NCI-H748 (cell line): ENCODE results near the gene GPR18.

Experiments used
- DNase-seq: peaks from one replicate; lab custom pipeline; 2025; ENCODE audit not compliant: unreplicated experiment; lab: John Stamatoyannopoulos, UW

The GPR18 gene, protein sequence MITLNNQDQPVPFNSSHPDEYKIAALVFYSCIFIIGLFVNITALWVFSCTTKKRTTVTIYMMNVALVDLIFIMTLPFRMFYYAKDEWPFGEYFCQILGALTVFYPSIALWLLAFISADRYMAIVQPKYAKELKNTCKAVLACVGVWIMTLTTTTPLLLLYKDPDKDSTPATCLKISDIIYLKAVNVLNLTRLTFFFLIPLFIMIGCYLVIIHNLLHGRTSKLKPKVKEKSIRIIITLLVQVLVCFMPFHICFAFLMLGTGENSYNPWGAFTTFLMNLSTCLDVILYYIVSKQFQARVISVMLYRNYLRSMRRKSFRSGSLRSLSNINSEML

GRCh38 chr13:99258210-99258860 lies at the start of gene GPR18:
Gene GPR18, minus strand, starts transcription at chr13:99258379. Its CDS starts 2,507 bp downstream, at chr13:99255872.
- DNase-seq: no peak

DNA sequence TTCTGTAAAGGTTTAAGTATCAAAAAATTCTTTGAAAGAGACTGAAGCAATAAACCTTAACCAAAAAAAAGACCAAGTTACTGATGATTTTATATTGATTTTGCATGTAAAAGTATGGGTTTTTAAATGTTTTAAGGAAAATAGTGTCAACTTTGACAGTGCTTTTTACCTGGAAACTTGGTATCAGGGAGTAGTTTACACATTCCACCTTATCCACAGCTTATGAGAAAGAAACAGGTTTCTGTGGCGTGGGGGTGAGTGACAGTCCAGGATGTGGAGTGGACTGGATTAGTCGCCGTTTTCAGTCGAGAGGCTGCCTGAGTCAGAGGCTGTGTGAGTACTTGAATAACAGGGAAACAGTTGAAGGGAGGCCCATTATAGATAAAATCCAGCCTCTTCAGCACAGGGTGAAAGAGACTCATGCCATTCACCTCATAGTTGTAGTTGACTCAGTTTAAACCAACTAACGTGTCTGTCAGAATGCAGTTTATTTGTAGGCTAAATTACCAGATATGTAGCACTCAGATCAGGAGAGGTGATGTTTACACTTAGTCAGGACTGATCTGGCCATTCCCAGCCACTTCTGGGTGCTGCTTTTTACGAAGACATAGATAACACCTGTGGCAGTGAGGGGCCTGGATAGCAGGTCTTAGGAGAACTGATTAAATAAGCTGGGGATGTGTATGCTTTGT lies 49.6 kb upstream of the GPR18 start:
- no peak for DNase-seq

DNA sequence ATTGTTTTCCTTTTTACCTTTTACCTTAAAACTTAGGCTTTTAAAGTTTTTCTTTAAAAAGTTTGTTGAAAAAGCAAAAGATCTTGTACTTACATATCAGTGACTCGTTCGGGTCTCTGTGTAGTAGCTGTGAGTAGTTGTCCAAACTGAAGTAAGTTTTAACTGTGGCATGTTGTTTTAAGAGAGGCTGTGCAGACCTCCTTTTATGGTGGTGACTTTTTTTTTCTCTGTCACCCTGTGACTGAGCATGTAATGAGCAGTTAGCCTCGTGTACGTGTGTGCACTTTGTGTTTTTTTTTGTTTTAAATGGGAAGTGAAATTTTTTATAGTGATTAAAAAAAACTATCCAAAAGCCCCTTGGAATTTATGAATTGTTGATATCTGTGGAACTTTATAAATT lies 49.1 kb upstream of the GPR18 start, which contains the start of gene GPR183:
GPR183 (minus strand) TSS at position 153 of the 400 bp plus-strand sequence. CDS start 11,254 bp downstream, outside the sequence.
- DNase-seq: no peak

GRCh38 chr13:99305566-99305965 lies 47.4 kb upstream of the GPR18 start:
- no peak for DNase-seq

DNA sequence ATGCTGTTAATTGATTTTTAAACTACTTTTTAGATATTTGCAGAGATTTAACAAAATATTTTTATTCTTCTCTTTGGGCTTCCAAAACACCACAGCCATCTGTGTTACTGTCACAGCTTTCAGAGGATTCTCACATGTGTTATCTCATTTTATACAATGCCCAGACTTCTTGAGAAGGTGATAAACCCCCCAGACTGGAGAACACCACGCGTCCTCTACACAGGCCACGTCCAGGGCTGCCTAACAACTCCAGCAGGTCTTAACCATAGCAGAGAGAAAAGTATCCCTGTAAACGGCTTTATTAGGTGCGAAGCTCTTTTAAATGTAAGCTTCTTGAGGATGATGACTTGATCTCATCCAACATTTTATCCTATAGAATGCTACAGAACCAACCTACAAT lies 47.0 kb upstream of the GPR18 start:
- no peak for DNase-seq

DNA sequence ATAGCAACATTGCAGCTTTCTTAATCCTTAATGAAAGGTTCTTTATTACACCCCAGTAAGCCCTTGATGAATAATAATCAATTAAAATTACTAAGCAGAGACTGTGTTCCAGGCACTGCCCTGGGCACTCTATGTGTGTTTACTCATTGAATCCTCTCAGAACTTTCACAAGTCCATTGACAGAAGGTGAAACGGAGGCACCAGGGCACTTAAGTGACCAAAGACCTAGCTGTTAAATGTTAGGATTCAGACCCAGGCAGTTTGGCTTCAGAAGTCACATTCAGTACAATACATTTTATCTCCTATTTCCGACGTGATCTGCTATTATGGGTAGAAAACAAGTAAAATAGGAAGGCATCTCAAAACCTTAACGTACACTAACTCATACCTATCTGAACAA lies 46.4 kb upstream of the GPR18 start:
- no peak for DNase-seq

DNA sequence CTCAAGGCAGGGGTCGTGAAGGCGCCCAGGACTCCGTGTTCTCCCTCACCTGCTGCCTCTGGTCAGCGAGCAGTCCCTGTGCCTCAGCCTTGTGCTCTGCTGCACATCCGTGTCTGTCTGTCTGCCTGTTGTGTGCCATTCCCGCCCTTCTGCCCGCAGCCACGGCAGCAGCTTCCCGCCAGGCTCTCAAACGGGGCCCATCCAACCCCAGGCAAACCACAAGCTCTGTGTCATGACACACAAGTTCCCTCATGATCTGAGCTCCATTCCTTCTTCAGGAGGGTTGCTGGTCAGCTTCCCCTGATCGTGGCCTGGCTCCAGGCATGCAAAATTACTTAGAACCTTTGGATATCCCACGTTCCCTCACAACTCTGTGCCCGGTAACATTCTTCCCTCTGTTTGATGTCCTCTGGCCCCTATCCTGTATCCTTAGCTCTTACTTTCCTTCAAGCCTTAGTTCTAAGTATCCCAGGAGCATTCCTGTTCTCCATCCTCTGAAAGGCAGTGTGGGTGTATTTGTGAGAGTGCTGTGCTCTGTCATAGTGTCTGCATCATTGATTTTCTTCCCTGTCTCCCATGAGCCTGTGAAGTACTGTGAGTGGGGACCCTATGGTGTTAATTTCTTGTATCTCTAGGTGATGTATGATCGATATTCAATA lies 45.8 kb upstream of the GPR18 start:
- no peak for DNase-seq

DNA sequence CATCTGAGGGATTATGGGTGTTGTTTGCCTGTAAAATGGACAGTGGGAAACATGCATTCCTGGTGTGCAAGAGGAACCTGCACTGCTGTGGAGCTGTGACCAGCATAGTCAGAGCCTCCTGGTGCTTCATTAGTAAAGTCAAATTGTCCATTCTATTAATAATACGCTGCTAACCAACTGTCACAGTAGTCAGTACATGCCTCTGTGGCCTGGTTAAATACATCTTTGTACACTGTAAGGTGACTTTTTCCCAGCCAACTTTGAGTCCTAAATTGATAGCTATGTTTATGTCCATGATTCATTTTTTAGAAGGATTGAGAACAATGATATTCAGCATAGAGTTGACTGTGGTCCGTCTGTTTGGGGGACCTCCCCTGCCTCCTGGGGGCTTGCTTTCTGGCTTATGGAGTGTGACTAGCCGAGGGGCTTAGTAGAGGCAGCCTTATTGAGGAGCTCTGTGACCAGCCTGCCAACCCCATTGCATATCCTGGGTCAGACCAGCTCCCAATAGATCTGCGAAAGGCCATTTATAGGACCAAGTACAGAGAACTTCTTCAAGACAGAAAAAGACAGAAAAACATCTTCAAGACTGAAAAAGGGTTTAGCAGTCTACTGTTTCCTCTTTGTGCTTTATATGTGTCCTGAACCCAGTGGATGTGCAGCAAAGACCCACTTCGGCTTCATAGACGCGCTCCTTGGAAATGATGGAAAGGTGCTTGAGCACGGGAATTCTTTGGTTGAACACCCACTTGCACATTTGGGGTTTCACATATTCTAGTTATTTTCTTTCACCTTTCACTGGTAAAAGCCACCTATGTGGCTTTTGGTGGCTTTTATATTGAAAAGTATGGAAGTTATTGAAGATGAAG lies 44.7 kb upstream of the GPR18 start:
- DNase-seq: no peak

GRCh38 chr13:99301913-99302636 lies 43.9 kb upstream of the GPR18 start:
- DNase-seq: no peak

GRCh38 chr13:99301056-99301838 lies 43.1 kb upstream of the GPR18 start:
- DNase-seq: no peak

DNA sequence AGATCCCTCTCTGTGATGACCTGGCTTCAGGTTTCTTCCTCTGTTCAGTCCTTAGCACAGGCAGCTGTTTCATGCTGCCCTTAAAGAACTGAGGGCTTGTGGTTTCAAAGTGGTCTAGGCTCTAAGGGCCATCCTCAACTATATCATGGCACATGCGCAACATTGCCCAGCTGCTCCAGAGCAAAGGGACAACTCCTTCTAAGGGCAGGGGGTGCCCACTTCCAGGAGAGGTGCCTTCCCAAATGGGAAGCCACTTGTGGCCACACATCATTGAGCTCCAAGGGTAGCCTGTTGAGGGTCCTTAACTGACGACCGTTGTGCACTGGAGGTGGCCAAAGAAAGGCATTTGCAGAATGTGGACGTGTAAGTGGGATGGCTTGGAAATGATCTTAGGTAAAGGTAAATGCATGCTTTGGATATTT lies 41.8 kb upstream of the GPR18 start:
- no peak for DNase-seq

DNA sequence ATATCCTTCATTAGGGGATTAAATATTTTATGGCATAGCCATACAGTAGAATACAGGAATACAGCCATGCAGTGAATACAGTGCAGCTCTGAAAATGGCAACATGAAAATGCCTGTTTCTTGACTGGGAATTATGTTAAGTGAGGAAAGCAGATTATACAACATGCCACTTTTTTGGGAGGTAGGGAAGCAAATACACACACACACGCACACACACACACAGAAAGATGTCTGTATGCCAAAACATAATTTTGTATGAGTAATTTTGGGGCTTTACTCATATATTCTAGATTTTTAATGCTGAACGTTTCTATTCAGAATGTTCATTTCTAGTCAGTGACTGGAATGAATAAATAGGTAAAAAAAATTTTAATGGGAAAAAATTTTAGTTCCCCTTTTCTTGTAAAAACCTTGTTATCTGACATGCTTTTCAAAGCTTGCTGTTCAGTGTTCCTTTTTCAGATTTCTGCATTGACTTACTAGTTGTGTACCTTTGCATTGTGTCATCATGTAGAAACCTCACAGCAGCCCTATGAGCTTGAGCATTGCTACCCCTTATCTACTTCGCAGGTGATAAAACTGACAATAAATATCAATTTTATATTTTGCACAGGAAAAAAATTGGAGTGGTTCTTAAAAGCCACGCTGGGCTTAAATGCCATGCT lies 41.2 kb upstream of the GPR18 start:
- DNase-seq: no peak

GRCh38 chr13:99298056-99298455 lies 39.9 kb upstream of the GPR18 start:
- DNase-seq: no peak

DNA sequence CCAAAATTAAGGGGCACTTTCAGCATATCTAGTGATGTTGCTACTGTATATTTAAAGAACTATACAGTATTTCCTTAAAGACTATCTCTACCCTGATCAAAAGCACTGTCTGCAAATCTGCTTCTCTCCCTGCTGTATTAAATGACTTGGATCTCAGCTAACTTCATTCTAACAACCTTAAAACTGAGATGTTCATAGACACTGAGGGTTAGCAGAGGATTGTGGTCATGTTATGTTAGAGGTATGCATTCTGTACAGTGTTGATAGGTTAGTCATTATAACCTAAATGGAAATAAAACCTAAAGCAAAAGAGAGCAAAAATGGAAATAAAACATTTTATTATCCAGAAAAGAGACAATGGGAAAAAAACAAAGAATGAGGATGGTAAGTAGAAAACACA lies 39.2 kb upstream of the GPR18 start:
- DNase-seq: no peak

GRCh38 chr13:99296398-99296797 lies 38.2 kb upstream of the GPR18 start:
- no peak for DNase-seq

DNA sequence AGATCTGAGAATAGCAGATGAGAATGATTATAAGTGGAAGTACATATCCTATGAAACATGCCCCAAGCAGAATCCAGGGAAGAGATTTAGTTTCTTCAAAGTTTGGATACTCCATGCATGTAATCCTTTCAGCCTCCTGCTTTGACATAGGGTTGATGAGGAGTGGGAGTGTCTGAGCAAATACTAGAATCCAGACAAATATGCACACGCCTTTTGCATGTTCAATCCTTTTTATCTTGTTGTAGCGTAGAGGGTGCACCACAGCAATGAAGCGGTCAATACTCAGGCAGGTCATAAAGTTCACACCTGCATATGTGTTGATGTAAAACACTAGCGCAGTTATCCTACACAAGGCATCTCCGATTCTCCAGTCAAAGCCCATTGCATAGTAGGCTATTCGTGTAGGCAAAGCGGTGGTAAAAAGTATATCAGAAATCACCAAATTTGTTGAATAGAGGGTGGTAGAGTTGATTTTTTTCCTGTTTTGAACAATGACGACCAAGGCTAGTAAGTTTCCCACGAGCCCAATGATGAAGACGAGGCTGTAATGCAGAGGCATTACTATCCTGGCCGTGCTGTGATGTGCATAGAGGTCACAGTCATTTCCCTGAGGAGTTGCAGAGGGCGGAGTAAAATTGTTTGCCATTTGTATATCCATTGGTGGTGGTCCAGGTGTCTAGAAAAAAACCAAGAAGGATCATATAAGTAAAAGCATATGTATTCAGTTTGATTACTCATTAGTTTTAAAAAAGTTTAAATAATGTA lies 37.5 kb upstream of the GPR18 start:
- peak; percentile 29 for DNase-seq

- DNase-seq: no peak
Observed at GRCh38 chr13:99294958-99295357, 36.8 kb upstream of the GPR18 start.

DNA sequence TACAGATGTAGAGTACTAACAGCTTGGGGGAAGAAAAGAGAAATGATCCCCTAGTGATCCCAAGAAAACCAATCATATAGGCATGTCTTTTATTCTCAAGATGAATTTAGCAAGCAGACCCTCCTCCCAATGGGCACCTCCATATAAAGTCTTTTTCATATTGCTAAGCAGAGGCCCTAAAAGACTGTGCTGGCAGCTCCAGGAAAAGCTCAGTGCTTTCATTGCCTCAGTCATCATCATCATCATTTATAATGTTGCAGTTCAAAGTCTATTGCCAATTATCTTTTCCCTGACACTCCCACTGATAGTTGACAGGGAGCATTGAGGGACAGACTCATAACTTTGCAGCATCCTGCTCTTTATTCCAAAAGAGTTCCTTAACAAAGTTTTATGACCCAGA lies 36.0 kb upstream of the GPR18 start:
- no peak for DNase-seq
